ENCODE measurements around the gene PPM1A.

Gene PPM1A

DNA sequence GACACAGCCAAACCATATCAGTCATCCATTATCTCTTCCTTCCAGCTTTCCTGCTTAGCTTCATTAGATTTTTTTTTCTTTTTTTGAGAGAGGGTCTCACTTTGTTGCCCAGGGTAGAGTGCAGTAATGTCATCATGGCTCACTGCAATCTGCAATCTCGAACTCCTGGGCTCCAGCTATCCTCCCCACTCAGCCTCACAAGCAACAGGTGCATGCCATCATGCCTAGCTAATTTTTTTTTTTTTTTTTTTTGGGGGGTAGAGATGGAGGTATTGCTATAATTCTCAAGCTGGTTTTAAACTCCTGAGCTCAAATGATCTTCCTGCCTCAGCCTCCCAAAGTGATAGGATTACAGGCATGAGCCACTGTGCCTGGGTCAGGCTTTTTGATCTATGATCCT lies 38.3 kb upstream of the PPM1A start:
- H3K4me3 ChIP-seq (ENCODE audit: low read depth, low read length) = no peak overlapping the region
- TF ChIP-seq, protein P1, sequence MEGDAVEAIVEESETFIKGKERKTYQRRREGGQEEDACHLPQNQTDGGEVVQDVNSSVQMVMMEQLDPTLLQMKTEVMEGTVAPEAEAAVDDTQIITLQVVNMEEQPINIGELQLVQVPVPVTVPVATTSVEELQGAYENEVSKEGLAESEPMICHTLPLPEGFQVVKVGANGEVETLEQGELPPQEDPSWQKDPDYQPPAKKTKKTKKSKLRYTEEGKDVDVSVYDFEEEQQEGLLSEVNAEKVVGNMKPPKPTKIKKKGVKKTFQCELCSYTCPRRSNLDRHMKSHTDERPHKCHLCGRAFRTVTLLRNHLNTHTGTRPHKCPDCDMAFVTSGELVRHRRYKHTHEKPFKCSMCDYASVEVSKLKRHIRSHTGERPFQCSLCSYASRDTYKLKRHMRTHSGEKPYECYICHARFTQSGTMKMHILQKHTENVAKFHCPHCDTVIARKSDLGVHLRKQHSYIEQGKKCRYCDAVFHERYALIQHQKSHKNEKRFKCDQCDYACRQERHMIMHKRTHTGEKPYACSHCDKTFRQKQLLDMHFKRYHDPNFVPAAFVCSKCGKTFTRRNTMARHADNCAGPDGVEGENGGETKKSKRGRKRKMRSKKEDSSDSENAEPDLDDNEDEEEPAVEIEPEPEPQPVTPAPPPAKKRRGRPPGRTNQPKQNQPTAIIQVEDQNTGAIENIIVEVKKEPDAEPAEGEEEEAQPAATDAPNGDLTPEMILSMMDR (IDR thresholded peaks at IDR 0.05; ENCODE audit: control insufficient read depth, extremely low read depth, insufficient read depth) = no peak
- no peak for DNase-seq (ENCODE audit: low read depth)

DNA sequence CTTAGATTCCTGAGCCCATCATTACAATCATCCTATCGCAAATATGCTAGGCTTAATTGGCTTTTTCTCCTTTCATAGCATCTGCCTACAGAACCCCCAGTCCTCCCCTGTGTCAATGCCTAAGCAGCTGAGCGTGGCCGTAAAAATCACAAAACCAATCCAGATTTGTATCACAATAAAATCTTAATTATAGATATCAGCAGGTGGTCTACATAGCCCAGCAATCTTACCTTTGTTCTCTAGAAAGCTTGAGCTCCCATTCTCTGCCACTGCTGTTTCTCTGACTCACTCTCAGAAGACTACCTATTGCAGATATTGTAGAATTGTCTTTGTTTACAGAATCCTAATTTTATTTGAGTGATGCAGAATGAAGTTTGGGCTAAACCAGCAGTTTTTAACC lies 37.9 kb upstream of the PPM1A start:
- no peak for DNase-seq (ENCODE audit: low read depth)
- TF ChIP-seq, protein P1 (IDR thresholded peaks at IDR 0.05; ENCODE audit: control insufficient read depth, extremely low read depth, insufficient read depth) = no peak
- H3K4me3 ChIP-seq (ENCODE audit: low read depth, low read length) = no peak overlapping the region

DNA sequence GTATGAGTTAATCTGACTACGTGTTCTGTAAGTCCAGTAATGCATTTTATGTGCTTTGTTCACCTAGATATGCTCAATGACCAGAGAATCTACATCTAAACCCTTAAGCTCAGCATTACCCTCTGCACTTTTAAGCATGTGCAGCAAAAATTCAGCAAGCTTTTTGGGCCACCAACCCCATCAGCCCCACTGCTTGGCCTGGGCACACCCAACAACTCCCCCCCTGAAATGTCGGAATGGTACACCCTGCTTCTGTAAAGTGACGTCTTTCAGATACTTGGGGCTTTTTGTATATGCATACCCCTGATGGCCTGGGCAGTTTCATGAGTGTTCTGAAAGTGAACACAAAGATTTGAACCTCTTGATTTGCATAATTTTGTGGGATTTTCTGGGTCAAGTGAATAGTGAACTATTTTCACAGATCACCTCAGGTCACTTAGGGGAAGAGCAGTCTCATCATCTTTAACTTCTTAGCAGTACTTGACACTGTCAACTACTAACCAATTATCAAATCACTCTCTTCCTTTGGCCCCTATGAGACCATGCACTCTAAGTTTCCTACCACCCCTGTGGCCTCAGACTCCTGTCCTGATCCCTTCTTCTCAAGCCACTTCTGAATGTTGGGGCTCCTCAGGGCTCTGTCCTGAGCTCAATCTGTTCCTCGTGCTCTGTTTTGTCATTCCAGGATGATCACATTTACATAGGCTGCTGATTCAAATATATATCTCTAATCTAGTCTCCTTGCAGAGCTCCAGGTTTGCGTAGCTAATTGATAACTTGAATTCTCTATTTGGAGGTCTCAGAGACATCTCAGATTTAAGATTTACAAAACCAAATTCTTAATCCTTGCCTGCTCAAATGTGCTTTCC lies 36.3 kb upstream of the PPM1A start:
- no peak for DNase-seq (ENCODE audit: low read depth)
- TF ChIP-seq, protein P1 (IDR thresholded peaks at IDR 0.05; ENCODE audit: control insufficient read depth, extremely low read depth, insufficient read depth) = no peak
- no peak overlapping the region for H3K4me3 ChIP-seq (ENCODE audit: low read depth, low read length)

DNA sequence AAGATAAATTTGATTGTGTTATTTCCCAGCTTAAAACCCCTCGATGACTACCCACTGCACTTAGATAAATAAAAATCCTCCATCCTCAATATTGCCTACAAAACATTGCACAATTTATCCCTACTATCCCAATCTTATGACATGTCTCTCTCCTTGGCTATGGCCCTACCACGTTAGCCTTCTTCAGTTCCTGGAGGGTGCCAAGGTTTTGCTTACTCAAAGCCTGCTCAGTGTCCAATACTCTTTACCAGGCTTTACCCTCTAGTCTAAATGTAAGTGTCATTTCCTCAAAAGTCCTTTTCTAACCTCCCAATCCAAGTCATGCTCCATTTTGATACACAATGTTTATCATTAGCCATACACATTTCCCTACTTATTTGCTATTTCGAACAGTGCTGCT lies 35.0 kb upstream of the PPM1A start:
- TF ChIP-seq, protein P1 (IDR thresholded peaks at IDR 0.05; ENCODE audit: control insufficient read depth, extremely low read depth, insufficient read depth) = no peak
- DNase-seq (ENCODE audit: low read depth) = no peak
- no peak overlapping the region for H3K4me3 ChIP-seq (ENCODE audit: low read depth, low read length)

DNA sequence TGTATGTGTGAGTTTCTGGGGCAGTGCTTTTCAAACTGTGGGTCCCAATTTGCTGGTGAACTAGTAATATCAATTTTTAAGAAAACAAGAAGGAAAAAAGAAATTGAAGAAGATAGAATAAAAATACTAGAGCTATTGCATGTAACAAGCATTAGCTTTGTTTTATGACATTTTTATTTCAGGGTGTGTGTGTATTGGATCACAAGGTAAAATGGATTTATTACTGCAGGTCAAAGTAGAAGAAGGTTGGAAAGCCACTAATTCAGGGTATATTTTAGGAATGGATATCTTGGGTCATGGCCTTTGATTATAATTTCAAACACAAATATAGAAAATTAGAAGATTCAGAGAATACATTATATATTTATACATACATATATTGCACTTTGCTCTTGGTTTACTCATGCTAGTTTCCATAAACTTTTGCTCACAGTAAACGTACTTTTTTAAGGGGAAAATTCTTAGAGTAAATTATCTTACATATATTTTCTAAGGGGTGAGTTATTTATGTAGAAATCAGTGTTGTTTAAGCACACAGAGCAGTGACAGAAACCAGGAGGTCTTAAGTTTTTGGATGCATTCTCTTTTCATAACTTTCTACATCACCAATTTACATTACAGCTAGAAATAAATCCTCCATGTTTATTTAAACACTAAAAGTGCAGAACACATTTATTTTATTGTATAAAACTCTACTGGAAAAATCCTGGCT lies 34.5 kb upstream of the PPM1A start:
- DNase-seq (ENCODE audit: low read depth) = no peak
- TF ChIP-seq, protein P1 (IDR thresholded peaks at IDR 0.05; ENCODE audit: control insufficient read depth, extremely low read depth, insufficient read depth) = no peak
- H3K4me3 ChIP-seq (ENCODE audit: low read depth, low read length) = no peak overlapping the region

DNA sequence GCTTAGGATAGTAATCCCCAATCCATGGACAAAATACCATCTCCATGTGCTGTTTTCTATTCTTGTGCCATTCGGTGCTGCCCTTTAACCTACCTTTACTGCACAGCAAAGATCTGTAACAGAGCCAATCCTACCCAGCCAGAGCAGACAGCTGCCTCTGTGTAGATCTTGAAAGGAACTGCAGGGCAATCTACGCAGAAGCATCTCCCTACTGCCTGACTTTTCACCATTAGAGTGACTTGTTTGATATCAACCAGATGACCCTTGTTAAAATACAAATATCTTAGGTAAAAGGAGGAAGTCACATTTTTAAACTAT lies 33.9 kb upstream of the PPM1A start:
- no peak overlapping the region for H3K4me3 ChIP-seq (ENCODE audit: low read depth, low read length)
- TF ChIP-seq, protein P1 (IDR thresholded peaks at IDR 0.05; ENCODE audit: control insufficient read depth, extremely low read depth, insufficient read depth) = no peak
- no peak for DNase-seq (ENCODE audit: low read depth)
